Type B pancreatic cell (in vitro differentiated cells): ENCODE measurements around the gene LDLRAD4. TPM values are rescaled to one million over a fixed set of nuclear protein-coding genes. Genes with fewer than 3 reads are reported as not detected.
"Not testable (repeated sequence)": the region's sequence is repeated elsewhere in the genome, so short reads cannot be mapped to it uniquely, and the experiment has no call there.

Source experiments
- DNase-seq: peaks from one replicate; pipeline ENCODE4 v3.0.0; 2021; ENCODE audit warnings: mixed read lengths; ENCODE audit not compliant: unreplicated experiment; ENCODE audit errors: extremely low spot score
- H3K27ac Mint-ChIP-seq: 2 replicates; pipeline ENCODE4 v1.8.0; 2021; ENCODE audit warnings: mild to moderate bottlenecking, mixed read lengths
- H3K27me3 Mint-ChIP-seq: 2 replicates; pipeline ENCODE4 v1.8.0; 2021; ENCODE audit warnings: mixed read lengths
- H3K36me3 Mint-ChIP-seq: 2 replicates; pipeline ENCODE4 v1.8.0; 2021; ENCODE audit warnings: mixed read lengths
- H3K4me1 Mint-ChIP-seq: one replicate; pipeline ENCODE4 v1.8.0; 2021; ENCODE audit warnings: mixed read lengths; ENCODE audit not compliant: unreplicated experiment
- H3K4me3 Mint-ChIP-seq: 2 replicates; pipeline ENCODE4 v1.8.0; 2021; ENCODE audit warnings: mild to moderate bottlenecking, mixed read lengths
- H3K9me3 Mint-ChIP-seq: 2 replicates; pipeline ENCODE4 v1.8.0; 2021; ENCODE audit warnings: mixed read lengths
- total RNA-seq: library from RNA; stranded (reverse); gene quantifications from 2 replicates; pipeline ENCODE4 v1.2.1, GENCODE V29; 2021; ENCODE audit warnings: low replicate concordance
- TF ChIP-seq, protein P1 (sequence below): fragments of 200-600 bp; sonication (generic); conservative IDR thresholded peaks from 2 replicates; pipeline ENCODE4 v1.5.0; 2021; ENCODE audit warnings: antibody characterized with exemption, mild to moderate bottlenecking

The LDLRAD4 gene
- total RNA-seq, 1 donor from 2014 or later = 2.4 TPM

DNA sequence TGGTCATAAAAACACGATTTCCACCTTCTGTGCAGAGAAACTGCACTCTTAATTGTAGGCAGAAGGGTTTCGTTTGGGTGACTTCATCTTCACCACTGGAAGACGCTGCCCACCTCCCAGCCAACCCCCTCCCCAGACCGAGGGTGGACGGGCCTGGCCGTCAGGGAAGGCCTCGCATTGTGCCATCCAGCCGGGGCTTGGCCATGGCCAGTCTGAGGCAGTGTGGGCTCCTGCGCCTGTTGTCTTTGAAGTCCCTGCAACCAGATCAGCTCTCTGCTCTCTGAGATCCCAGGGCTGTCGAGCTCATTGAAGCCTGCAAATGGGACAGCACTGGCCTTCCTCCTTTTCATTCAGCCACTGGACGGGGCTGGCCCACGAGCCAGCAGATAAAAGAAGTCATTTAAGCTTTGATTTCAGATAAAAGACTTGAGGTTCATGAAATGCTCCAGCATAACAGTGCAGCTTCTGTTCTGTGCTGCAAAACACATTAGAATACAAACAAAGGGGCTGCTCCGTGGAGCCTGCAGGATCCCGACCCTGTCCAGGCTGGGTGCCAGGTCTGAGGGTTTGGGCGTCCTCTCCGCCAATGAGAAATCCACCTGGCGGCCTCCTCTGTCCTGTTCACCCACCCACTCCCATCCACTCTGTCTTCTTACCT, 253.5 kb downstream of the LDLRAD4 start:
- H3K9me3 Mint-ChIP-seq = peaks cover 7% of the 10 kb centered on the region
- no peak for DNase-seq
- H3K4me1 Mint-ChIP-seq = peaks cover 13% of the 10 kb centered on the region
- no peaks in the 10 kb centered on the region for H3K36me3 Mint-ChIP-seq
- peaks cover 9% of the 10 kb centered on the region for H3K27me3 Mint-ChIP-seq
- H3K4me3 Mint-ChIP-seq = no peak overlapping the region
- TF ChIP-seq, protein P1, sequence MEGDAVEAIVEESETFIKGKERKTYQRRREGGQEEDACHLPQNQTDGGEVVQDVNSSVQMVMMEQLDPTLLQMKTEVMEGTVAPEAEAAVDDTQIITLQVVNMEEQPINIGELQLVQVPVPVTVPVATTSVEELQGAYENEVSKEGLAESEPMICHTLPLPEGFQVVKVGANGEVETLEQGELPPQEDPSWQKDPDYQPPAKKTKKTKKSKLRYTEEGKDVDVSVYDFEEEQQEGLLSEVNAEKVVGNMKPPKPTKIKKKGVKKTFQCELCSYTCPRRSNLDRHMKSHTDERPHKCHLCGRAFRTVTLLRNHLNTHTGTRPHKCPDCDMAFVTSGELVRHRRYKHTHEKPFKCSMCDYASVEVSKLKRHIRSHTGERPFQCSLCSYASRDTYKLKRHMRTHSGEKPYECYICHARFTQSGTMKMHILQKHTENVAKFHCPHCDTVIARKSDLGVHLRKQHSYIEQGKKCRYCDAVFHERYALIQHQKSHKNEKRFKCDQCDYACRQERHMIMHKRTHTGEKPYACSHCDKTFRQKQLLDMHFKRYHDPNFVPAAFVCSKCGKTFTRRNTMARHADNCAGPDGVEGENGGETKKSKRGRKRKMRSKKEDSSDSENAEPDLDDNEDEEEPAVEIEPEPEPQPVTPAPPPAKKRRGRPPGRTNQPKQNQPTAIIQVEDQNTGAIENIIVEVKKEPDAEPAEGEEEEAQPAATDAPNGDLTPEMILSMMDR = no peak
- no peak overlapping the region for H3K27ac Mint-ChIP-seq

DNA sequence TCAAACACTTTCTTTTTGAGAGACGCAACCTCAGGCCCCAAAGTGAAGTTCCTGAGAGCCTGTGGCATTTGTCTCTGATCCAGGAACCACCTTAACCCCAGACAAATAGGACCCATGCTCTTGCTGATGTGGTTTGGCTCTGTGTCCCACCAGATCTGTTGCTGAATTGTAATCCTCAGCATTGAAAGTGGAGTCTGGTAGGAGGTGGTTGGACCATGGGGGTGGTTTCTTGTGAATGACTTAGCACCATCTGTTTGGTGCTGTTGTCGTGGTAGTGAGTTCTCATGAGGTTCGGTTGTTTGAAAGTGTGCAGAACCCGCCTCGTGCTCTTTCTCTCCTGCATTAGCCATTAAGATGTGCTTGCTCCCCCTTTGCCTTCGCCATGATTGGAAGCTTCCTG, 255.2 kb downstream of the LDLRAD4 start:
- H3K4me3 Mint-ChIP-seq = no peak overlapping the region
- H3K27me3 Mint-ChIP-seq = peaks cover 9% of the 10 kb centered on the region
- H3K27ac Mint-ChIP-seq = no peak overlapping the region
- TF ChIP-seq, protein P1 = no peak
- no peak for DNase-seq
- H3K36me3 Mint-ChIP-seq = no peaks in the 10 kb centered on the region
- H3K9me3 Mint-ChIP-seq = no peaks in the 10 kb centered on the region
- H3K4me1 Mint-ChIP-seq = peaks cover 13% of the 10 kb centered on the region

DNA sequence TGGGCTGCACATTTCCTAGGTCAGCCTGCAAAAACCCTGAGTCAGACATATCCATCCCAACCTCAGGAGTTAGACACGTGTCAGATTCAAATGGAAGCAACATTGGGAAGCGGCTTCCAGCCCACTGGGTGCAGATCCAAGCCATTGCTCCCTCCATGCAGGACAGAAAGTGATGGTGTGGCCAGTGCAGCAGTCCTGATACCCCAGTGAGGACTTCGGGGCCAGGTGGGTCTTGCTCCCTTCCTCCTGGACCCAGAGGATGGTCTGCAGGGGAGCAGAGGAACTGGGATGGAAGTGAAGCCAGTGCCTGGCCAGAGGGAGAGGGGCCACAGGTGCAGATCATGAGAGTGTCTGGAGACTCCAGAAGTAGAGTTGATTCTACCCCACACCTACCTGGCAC, 255.8 kb downstream of the LDLRAD4 start:
- Mint-ChIP-seq H3K9me3 (no peaks in the 10 kb centered on the region), H3K27ac (no peak overlapping the region), H3K27me3 (peaks cover 9% of the 10 kb centered on the region), H3K4me3 (no peak overlapping the region), H3K4me1 (peaks cover 13% of the 10 kb centered on the region), H3K36me3 (no peaks in the 10 kb centered on the region)
- no peak for DNase-seq
- TF ChIP-seq, protein P1 = no peak

DNA sequence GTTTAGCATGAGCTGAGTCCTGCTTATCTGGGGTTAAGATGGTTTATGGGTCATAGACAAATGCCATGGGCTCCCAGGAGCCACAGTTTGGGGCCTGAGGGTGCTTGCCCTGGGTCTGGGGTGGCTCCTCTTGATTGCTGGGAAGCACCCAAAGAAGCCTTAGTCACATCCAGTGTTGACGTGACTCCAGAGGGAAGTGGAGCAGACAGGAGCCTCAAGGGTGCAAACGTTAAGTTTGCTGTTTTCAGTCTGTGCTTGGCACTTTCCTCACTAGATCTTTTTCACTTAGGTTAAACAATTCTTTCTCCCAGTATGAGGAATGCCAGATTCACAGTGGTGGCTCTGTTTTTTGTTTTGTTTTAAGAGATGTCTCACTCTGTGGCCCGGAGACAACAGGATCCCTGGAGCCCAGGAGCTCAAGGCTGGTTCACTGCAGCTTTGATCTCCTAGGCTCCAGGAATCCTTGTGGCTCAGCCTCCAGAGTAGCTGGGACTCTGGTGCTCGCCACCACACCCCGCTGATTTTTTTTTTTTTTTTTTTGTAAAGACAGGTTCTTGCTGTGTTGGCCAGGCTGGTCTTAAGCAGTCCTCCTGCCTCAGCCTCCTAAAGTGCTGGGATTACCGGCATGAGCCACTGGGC, 256.5 kb downstream of the LDLRAD4 start:
- Mint-ChIP-seq H3K27ac (no peak overlapping the region), H3K27me3 (peaks cover 9% of the 10 kb centered on the region), H3K36me3 (no peaks in the 10 kb centered on the region), H3K4me1 (peaks cover 13% of the 10 kb centered on the region), H3K4me3 (no peak overlapping the region), H3K9me3 (no peaks in the 10 kb centered on the region)
- DNase-seq = no peak
- TF ChIP-seq, protein P1 = no peak

DNA sequence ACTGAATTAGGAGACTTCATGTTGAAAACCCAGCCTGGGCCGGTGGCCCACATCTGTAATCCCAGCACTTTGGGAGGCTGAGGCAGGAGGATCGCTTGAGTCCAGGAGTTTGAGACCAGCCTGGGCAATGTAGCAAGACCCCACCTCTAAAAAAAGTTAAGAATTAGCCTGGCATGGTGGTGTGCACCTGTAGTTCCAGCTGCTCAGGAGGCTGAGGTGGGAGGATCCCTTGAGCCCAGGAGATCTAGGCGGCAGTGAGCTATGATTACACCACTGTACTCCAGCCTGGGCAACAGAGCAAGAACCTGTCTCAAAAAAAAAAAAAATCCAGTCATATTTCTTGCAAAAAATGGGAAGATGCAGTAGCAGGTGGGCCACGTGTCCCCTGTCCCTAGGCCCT, 257.8 kb downstream of the LDLRAD4 start:
- not testable (repeated sequence) for H3K36me3 Mint-ChIP-seq, DNase-seq, H3K4me1 Mint-ChIP-seq, H3K4me3 Mint-ChIP-seq, H3K27me3 Mint-ChIP-seq, H3K9me3 Mint-ChIP-seq, H3K27ac Mint-ChIP-seq

DNA sequence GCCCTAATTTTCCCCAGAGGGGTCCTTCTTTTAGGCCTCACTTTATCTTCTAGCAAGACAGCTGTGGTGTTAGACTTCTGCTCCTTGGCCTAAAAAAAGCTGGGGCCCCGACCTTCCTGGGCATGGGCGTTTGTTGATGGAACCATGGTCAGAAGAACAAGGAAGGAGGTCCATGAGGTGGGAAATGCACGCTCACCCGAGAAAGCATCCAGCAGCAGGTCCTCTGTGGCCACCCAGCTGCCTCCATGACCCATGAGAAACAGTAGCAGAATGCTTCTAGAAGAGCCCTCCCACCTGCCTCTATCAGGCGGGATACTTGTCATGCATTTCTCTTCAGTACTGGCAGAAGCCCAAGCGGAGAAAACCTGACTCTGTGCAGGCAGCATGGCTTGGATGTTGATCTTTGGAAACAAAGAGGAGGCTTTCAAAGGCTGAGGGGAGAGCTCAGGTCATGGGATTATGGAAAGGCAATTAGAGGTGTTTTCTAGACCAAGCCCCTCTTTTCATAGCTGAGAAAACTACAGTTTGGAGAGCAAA, 258.7 kb downstream of the LDLRAD4 start:
- no peak for DNase-seq
- Mint-ChIP-seq H3K4me3 (no peak overlapping the region), H3K4me1 (peaks cover 4% of the 10 kb centered on the region), H3K36me3 (no peaks in the 10 kb centered on the region), H3K27ac (no peak overlapping the region), H3K9me3 (no peaks in the 10 kb centered on the region), H3K27me3 (peaks cover 4% of the 10 kb centered on the region)
- TF ChIP-seq, protein P1 = no peak
